ENCODE results near the gene PLSCR3.

The PLSCR3 gene

DNA sequence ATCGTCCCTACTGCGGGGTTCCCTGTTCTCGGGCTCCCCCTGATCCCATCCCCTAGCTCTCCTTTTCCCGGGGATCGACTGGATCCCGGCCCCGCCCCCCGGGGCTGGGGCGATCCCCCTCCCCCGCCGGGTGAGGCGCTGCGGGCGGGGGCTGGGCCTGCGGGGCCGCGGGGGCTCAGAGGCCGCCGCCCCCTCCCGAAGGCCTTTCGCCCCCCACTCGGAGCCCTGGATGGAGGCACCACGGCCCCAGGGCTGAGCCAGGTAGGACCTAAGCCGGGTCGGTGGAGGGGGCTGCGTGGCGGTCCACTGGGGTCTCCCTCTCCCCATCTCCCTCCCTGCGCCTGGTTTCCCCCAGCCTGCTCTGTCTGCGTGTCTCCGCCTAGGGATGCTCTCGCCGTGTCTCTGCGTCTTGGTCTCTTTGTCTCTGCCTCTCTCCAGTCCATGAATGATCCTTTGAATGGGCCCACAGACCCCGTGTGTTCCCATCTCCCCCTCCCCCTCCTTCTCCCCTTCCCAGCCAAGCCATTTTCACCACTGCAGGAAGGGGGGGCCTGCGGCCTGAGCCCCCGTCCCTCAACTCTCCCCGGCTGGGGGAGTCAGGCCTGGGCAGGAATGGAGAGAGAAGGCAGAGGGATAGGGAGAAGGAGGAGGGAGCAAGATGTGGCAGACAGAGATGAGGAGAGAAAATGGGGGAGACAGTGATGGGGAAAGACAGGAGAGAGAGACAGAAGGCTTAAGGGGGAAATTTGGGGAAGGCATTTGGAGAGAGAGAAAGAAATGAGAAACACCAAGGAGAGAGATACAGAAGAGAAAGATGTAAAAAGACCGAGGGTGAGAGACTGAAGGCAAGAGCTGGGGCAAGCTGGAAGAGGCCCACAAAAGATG is 11.3 kb upstream of the PLSCR3 start:
- Histone ChIP-seq H3K4me3 (ENCODE audit: low read depth, low read length) (peak overlapping the region; percentile 81), H3K27ac (ENCODE audit: low read depth, low read length) (peak overlapping the region; percentile 63), H3K9me3 (ENCODE audit: control insufficient read depth, insufficient read depth, low read length) (no peaks in the 10 kb centered on the region), H3K36me3 (ENCODE audit: control insufficient read depth, insufficient read depth, low read length) (peaks cover 22% of the 10 kb centered on the region), H3K4me1 (ENCODE audit: control insufficient read depth, insufficient read depth, low read length) (peaks cover 13% of the 10 kb centered on the region; the same call in 1 of the 2 replicates), H3K27me3 (ENCODE audit: control insufficient read depth, insufficient read depth, low read length) (no peaks in the 10 kb centered on the region), H3K9ac (ENCODE audit: low read depth, low read length) (peak overlapping the region; percentile 54; the same call in 1 of the 2 replicates)

- peaks cover 13% of the 10 kb centered on the region; the same call in 1 of the 2 replicates for H3K4me1 ChIP-seq (ENCODE audit: control insufficient read depth, insufficient read depth, low read length)
- H3K4me3 ChIP-seq (ENCODE audit: low read depth, low read length): peak overlapping the region; percentile 81
- peak overlapping the region; percentile 63 for H3K27ac ChIP-seq (ENCODE audit: low read depth, low read length)
- peaks cover 15% of the 10 kb centered on the region for H3K36me3 ChIP-seq (ENCODE audit: control insufficient read depth, insufficient read depth, low read length)
- no peaks in the 10 kb centered on the region for H3K9me3 ChIP-seq (ENCODE audit: control insufficient read depth, insufficient read depth, low read length)
- H3K9ac ChIP-seq (ENCODE audit: low read depth, low read length): peak overlapping the region; percentile 54; the same call in 1 of the 2 replicates
- H3K27me3 ChIP-seq (ENCODE audit: control insufficient read depth, insufficient read depth, low read length): no peaks in the 10 kb centered on the region
These were observed 10.5 kb upstream of the PLSCR3 start for GRCh38 chr17:7404737-7405349.

DNA sequence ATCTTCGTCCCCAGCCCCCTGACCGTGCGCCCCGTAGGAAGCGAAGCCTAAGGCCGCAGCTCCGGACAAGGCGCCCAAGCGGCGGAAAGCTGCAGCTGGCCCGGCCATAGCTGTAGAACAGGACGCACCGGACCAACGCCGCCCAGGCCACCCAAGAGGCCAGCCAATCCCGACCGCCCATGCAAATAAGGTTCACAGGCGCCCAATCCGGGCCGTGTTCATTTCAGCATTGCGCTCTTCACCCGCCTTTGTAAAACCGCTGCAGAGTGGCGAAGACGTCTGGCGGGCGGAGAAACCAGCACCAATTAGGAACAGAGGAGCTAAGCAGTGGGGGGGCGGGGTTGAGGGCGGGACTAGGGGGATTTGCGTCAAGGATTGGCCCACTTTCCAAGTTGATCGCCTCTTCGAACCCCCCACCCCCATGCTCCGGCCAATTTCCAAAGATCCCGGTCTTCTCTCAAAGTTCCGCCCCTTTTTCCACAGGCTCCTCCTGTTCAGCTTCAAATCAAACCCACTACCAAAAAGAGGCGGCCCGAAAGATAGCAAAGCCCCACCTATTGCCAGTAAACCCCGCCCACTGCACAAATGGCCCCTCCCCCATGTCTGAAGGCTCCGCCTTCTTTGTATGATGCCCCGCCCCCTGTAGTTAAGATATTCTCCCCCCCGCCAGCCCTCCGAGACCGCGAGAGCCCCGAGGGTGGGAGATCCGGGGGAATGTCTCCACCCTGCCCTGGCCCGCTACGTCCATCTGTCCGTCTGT is 9.8 kb upstream of the PLSCR3 start, which contains the start of gene TMEM256:
Gene TMEM256 (minus strand): TSS at position 121 of the 760 bp plus-strand sequence. CDS start 13 bp downstream, at position 108.
- Histone ChIP-seq H3K27me3 (ENCODE audit: control insufficient read depth, insufficient read depth, low read length) (no peaks in the 10 kb centered on the region), H3K9me3 (ENCODE audit: control insufficient read depth, insufficient read depth, low read length) (no peaks in the 10 kb centered on the region), H3K4me1 (ENCODE audit: control insufficient read depth, insufficient read depth, low read length) (peaks cover 13% of the 10 kb centered on the region; the same call in 1 of the 2 replicates), H3K36me3 (ENCODE audit: control insufficient read depth, insufficient read depth, low read length) (peaks cover 8% of the 10 kb centered on the region), H3K9ac (ENCODE audit: low read depth, low read length) (peak within 1 kb of the TSS; percentile 66), H3K4me3 (ENCODE audit: low read depth, low read length) (peak within 1 kb of the TSS; percentile 91), H3K27ac (ENCODE audit: low read depth, low read length) (peak within 1 kb of the TSS; percentile 98)

- Histone ChIP-seq H3K4me3 (ENCODE audit: low read depth, low read length) (peak overlapping the region; percentile 91), H3K4me1 (ENCODE audit: control insufficient read depth, insufficient read depth, low read length) (peaks cover 13% of the 10 kb centered on the region; the same call in 1 of the 2 replicates), H3K9me3 (ENCODE audit: control insufficient read depth, insufficient read depth, low read length) (no peaks in the 10 kb centered on the region), H3K9ac (ENCODE audit: low read depth, low read length) (peak overlapping the region; percentile 66), H3K36me3 (ENCODE audit: control insufficient read depth, insufficient read depth, low read length) (peaks cover 3% of the 10 kb centered on the region), H3K27ac (ENCODE audit: low read depth, low read length) (peak overlapping the region; percentile 98), H3K27me3 (ENCODE audit: control insufficient read depth, insufficient read depth, low read length) (no peaks in the 10 kb centered on the region)
These were observed 9.3 kb upstream of the PLSCR3 start for GRCh38 chr17:7403727-7403976.

DNA sequence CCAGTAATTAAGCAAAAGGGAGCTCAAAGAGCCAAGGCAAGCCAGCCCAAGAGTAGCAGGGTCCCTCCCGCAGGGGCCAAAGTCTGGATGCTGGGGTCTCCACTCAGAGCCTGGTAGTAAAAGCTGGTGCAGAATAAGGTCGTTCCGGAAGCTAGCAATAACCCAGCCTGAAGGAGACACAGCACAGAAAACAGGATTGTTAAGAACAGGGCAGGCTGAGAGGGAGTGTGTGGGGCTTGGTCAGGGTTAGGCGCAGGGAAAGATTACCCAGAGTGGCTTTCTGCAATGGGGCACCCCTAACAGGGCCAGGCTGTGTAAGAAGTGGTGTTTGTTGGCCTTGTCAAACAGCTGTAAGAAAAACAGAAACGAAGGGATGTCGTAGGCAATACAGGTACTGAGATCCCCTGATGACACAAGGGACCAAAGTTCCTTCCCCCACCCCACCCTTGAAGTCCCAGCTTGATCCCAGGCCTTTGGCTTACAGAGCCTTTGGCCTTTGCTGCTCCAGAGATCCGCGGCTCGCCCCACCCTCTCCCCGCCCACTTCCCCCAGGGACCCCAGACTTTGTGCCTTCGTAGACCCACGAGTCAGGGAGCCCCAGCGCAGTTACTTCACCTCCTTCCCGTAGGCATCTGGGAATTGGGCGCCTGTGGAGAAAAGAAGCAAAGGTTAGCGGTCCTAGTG is 8.9 kb upstream of the PLSCR3 start:
- Histone ChIP-seq H3K9ac (ENCODE audit: low read depth, low read length) (peak overlapping the region; percentile 66; the same call in 1 of the 2 replicates), H3K4me3 (ENCODE audit: low read depth, low read length) (peak overlapping the region; percentile 91), H3K36me3 (ENCODE audit: control insufficient read depth, insufficient read depth, low read length) (no peaks in the 10 kb centered on the region), H3K4me1 (ENCODE audit: control insufficient read depth, insufficient read depth, low read length) (peaks cover 13% of the 10 kb centered on the region; the same call in 1 of the 2 replicates), H3K9me3 (ENCODE audit: control insufficient read depth, insufficient read depth, low read length) (no peaks in the 10 kb centered on the region), H3K27ac (ENCODE audit: low read depth, low read length) (peak overlapping the region; percentile 98), H3K27me3 (ENCODE audit: control insufficient read depth, insufficient read depth, low read length) (no peaks in the 10 kb centered on the region)

DNA sequence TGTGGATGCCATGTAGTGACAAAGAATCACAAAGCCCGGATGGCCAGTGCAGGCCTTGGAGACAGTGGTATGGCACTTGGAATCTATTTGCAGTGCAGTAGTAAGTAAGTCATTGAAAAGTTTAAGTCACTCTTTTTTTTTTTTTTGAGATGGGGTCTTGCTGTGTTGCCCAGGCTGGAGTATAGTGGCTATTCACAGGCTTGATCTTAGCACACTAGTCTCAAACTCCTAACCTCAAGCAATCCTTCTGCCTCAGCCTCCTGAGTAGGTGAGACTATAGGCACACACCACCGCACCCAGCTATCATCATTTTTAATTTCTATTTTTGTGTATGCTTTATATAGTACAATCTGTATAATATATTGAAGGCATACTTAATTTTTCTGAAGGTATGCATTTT is 4.3 kb upstream of the PLSCR3 start:
- Histone ChIP-seq H3K27ac (ENCODE audit: low read depth, low read length) (no peak overlapping the region), H3K4me1 (ENCODE audit: control insufficient read depth, insufficient read depth, low read length) (0 out of 2 replicates have a peak, but pooled peaks cover 8% of the 10 kb centered on the region), H3K36me3 (ENCODE audit: control insufficient read depth, insufficient read depth, low read length) (no peaks in the 10 kb centered on the region), H3K9ac (ENCODE audit: low read depth, low read length) (no peak overlapping the region), H3K4me3 (ENCODE audit: low read depth, low read length) (no peak overlapping the region), H3K27me3 (ENCODE audit: control insufficient read depth, insufficient read depth, low read length) (no peaks in the 10 kb centered on the region), H3K9me3 (ENCODE audit: control insufficient read depth, insufficient read depth, low read length) (no peaks in the 10 kb centered on the region)

- no peak overlapping the region for H3K9ac ChIP-seq (ENCODE audit: low read depth, low read length)
- no peaks in the 10 kb centered on the region for H3K9me3 ChIP-seq (ENCODE audit: control insufficient read depth, insufficient read depth, low read length)
- H3K27ac ChIP-seq (ENCODE audit: low read depth, low read length): no peak overlapping the region
These were observed 1.8 kb upstream of the PLSCR3 start for GRCh38 chr17:7396147-7396546.

GRCh38 chr17:7393613-7394451 is 493 bp downstream of the PLSCR3 start:
- Histone ChIP-seq H3K9ac (ENCODE audit: low read depth, low read length) (peak overlapping the region; percentile 56; the same call in 1 of the 2 replicates), H3K9me3 (ENCODE audit: control insufficient read depth, insufficient read depth, low read length) (no peaks in the 10 kb centered on the region), H3K36me3 (ENCODE audit: control insufficient read depth, insufficient read depth, low read length) (peaks cover 37% of the 10 kb centered on the region), H3K4me3 (ENCODE audit: low read depth, low read length) (peak overlapping the region; percentile 90), H3K27me3 (ENCODE audit: control insufficient read depth, insufficient read depth, low read length) (no peaks in the 10 kb centered on the region), H3K4me1 (ENCODE audit: control insufficient read depth, insufficient read depth, low read length) (peaks cover 5% of the 10 kb centered on the region; the same call in 1 of the 2 replicates), H3K27ac (ENCODE audit: low read depth, low read length) (peak overlapping the region; percentile 82)

More at GRCh38 chr17:7396147-7396546, 1.8 kb upstream of the PLSCR3 start:
- Histone ChIP-seq H3K36me3 (ENCODE audit: control insufficient read depth, insufficient read depth, low read length) (peaks cover 14% of the 10 kb centered on the region; the same call in 1 of the 2 replicates), H3K27me3 (ENCODE audit: control insufficient read depth, insufficient read depth, low read length) (no peaks in the 10 kb centered on the region), H3K4me1 (ENCODE audit: control insufficient read depth, insufficient read depth, low read length) (peaks cover 5% of the 10 kb centered on the region; the same call in 1 of the 2 replicates), H3K4me3 (ENCODE audit: low read depth, low read length) (no peak overlapping the region)

DNA sequence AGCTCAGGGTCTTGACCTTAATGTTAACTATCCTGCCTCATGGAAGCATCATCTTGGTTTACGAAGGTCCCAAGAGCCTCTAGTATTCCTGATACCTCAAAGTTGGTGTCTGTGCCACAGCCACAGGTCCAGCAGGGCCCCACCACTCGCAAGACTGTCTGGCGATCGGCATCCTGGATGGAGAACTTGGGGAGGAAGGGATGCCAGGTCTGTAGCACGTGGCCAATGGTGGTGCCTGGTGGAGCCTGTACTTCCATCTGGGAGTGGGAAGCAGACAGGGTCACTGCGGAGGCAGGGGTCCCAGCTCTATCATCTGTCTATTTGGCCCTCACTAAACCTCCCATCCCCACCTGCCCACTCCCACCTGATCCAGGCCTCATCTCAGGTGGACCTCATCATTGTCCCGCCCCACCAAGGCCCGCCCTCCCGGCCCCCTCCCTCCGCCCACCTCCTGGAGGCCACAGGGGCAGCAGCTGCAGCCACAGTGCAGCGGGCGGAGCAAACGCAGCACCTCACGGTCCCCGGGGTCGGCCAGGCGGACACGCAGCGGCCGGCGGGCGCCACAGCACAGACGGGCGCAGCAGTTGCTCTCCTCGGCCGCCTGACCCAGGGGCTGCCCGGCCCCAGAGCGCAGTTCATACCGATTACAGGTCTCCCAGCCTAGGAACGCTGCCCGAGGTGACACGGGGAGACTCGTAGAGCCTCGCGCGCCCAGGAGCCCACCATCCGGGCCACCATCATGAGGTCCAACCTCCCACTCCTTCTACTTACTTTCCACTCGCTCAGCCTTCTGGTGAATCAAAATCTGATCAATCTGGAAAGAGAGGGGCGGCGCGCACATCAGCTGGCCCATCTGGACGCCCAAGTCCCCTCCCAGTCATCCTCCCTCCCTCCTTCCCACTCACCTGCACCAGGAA is 1.4 kb downstream of the PLSCR3 start:
- Histone ChIP-seq H3K9me3 (ENCODE audit: control insufficient read depth, insufficient read depth, low read length) (no peaks in the 10 kb centered on the region), H3K9ac (ENCODE audit: low read depth, low read length) (no peak overlapping the region), H3K4me1 (ENCODE audit: control insufficient read depth, insufficient read depth, low read length) (peaks cover 5% of the 10 kb centered on the region; the same call in 1 of the 2 replicates), H3K4me3 (ENCODE audit: low read depth, low read length) (peak overlapping the region; percentile 90), H3K27ac (ENCODE audit: low read depth, low read length) (no peak overlapping the region), H3K36me3 (ENCODE audit: control insufficient read depth, insufficient read depth, low read length) (peaks cover 45% of the 10 kb centered on the region), H3K27me3 (ENCODE audit: control insufficient read depth, insufficient read depth, low read length) (no peaks in the 10 kb centered on the region)

All from HUES48 (cell line).